NCI-H1105 (cell line): ENCODE results near the gene NHSL2.
A peak's percentile ranks its signal among the peaks of the same experiment; 100 is the strongest.

Experiments used
- DNase-seq: peaks from one replicate; lab custom pipeline; 2025; lab: John Stamatoyannopoulos, UW

NHSL2 gene

GRCh38 chrX:72108666-72109065 is 198.0 kb downstream of the NHSL2 start:
- no peak for DNase-seq

GRCh38 chrX:72110051-72110875 is 199.6 kb downstream of the NHSL2 start:
- DNase-seq: no peak

GRCh38 chrX:72110876-72111708 is 200.4 kb downstream of the NHSL2 start:
- DNase-seq: no peak

GRCh38 chrX:72113461-72113860 is 202.8 kb downstream of the NHSL2 start:
- no peak for DNase-seq

- DNase-seq: no peak
These were observed 203.7 kb downstream of the NHSL2 start for GRCh38 chrX:72114306-72114705.

- DNase-seq: no peak
These were observed 204.2 kb downstream of the NHSL2 start for GRCh38 chrX:72114807-72115206.

GRCh38 chrX:72115380-72115779 is 204.7 kb downstream of the NHSL2 start:
- no peak for DNase-seq

GRCh38 chrX:72117636-72118210 is 207.1 kb downstream of the NHSL2 start:
- DNase-seq: no peak

GRCh38 chrX:72120837-72121236 is 210.2 kb downstream of the NHSL2 start:
- no peak for DNase-seq

GRCh38 chrX:72121383-72121782 is 210.7 kb downstream of the NHSL2 start:
- DNase-seq: no peak

- no peak for DNase-seq
These were observed 212.1 kb downstream of the NHSL2 start for GRCh38 chrX:72122621-72123337.

GRCh38 chrX:72123471-72124185 is 213.0 kb downstream of the NHSL2 start:
- DNase-seq: no peak

- DNase-seq: no peak
These were observed 214.0 kb downstream of the NHSL2 start for GRCh38 chrX:72124540-72125201.

GRCh38 chrX:72125331-72126047 is 214.8 kb downstream of the NHSL2 start:
- peak; percentile 21 for DNase-seq

GRCh38 chrX:72126048-72126415 is 215.4 kb downstream of the NHSL2 start:
- no peak for DNase-seq

- DNase-seq: peak; percentile 44
These were observed 216.0 kb downstream of the NHSL2 start for GRCh38 chrX:72126539-72127140.

GRCh38 chrX:72127332-72127731 is 216.7 kb downstream of the NHSL2 start:
- no peak for DNase-seq

GRCh38 chrX:72128183-72128834 is 217.7 kb downstream of the NHSL2 start:
- no peak for DNase-seq

GRCh38 chrX:72128881-72129280 is 218.2 kb downstream of the NHSL2 start:
- peak; percentile 1 for DNase-seq
